Erythroblast (primary cell): ENCODE data around the gene IL3.

Experiments
- GATA1 ChIP-seq: IDR thresholded peaks from 2 replicates; pipeline ENCODE4 v1.6.1; 2011; ENCODE audit warnings: low read depth, mild to moderate bottlenecking, control low read depth, low read length, moderate library complexity
- POLR2A ChIP-seq: IDR thresholded peaks from 2 replicates; pipeline ENCODE4 v1.6.1; 2011; ENCODE audit warnings: mild to moderate bottlenecking, low read length

DNA sequence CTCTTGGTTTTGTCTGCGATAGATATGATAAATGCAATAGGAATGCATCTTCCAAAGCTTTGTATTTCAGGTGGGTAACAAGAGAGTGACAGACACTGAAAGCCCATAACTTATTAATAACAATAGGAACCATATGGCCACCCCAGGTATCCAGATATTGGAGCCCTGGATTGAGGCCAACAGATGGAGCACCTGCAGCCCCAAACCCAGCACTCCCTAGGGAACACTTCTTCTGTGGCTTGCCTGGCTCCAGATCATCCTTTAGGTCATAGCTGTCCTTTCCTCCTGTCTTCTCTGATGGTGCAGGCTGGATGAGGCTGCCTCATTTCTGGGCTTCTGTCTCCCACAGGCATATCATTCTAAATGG is 5.0 kb upstream of the IL3 start:
- TF ChIP-seq POLR2A (no peak), GATA1 (no peak)
